Measurements from ENCODE around the gene STK35. TPM values are rescaled to one million over a fixed set of nuclear protein-coding genes. Genes with fewer than 3 reads are reported as not detected.

Gene STK35
- total and polyA plus RNA-seq, 2 of the 13 experiments (the other 11 are each of a cell fraction or from before 2014, with no cell fraction given), result 27.4 to 29.8 TPM

DNA sequence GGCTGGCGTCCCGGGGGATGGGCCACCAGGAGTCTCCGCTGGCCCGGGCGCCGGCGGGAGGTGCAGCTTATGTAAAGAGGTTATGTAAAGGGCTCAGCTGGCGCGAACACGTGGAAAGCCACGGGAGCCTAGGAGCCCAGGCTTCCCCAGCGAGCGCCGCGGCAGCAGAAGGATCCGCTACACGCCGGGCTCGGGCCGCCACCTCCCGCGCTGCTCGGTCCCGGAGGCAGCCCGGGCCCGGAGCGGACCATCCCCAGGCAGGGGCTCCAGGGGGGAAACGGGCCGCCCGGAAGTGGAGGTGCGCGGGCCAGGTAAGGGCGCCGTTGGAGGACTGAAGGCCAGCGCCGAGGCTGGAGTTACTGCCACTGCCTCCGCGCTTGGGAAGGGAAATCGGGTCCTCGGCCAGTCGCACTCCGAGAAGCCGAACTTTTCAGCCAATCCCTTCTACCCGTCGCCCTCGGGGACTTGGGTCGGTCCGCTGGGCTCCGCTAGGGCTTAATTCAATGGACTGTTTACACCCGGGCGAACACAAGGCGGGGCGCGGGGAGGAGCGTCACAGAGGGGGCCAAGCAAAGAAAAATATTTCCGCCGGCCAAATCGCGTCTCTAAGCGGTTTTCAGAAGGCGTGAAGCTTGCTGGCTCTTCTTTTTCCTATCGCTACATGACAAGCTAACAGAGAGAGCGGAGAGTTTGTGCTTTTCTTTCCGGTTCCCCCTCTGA is 398 bp downstream of the STK35 start (continued):
- TF ChIP-seq ZNF530 (CRISPR knock-in tag; IDR thresholded peaks at IDR 0.05; ENCODE audit: low read depth), result no peak
- TF ChIP-seq ZNF33A (CRISPR knock-in tag; IDR thresholded peaks at IDR 0.05; ENCODE audit: borderline replicate concordance), result 0 out of 2 replicates have a peak, but pooled peaks have one; percentile 65
- peak; percentile 67 for TF ChIP-seq TBX3 (IDR thresholded peaks at IDR 0.05; ENCODE audit: borderline replicate concordance)
- peak; percentile 88 for TF ChIP-seq ZNF615 (CRISPR knock-in tag; IDR thresholded peaks at IDR 0.05; ENCODE audit: borderline replicate concordance)
- peak; percentile 94; the same call in 1 of the 2 replicates for TF ChIP-seq GLI4 (CRISPR knock-in tag; IDR thresholded peaks at IDR 0.05; ENCODE audit: borderline replicate concordance)
- TF ChIP-seq TBX2 (CRISPR knock-in tag; IDR thresholded peaks at IDR 0.05; ENCODE audit: borderline replicate concordance), result peak; percentile 93
- peak; percentile 48; the same call in 1 of the 2 replicates for TF ChIP-seq NCOA2 (CRISPR knock-in tag; IDR thresholded peaks at IDR 0.05)
- TF ChIP-seq, protein P1, sequence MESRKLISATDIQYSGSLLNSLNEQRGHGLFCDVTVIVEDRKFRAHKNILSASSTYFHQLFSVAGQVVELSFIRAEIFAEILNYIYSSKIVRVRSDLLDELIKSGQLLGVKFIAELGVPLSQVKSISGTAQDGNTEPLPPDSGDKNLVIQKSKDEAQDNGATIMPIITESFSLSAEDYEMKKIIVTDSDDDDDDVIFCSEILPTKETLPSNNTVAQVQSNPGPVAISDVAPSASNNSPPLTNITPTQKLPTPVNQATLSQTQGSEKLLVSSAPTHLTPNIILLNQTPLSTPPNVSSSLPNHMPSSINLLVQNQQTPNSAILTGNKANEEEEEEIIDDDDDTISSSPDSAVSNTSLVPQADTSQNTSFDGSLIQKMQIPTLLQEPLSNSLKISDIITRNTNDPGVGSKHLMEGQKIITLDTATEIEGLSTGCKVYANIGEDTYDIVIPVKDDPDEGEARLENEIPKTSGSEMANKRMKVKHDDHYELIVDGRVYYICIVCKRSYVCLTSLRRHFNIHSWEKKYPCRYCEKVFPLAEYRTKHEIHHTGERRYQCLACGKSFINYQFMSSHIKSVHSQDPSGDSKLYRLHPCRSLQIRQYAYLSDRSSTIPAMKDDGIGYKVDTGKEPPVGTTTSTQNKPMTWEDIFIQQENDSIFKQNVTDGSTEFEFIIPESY (CRISPR knock-in tag; IDR thresholded peaks at IDR 0.05), result no peak
- peak; percentile 39 for TF ChIP-seq FOXO1 (CRISPR knock-in tag; IDR thresholded peaks at IDR 0.05)
- TF ChIP-seq ZNF101 (CRISPR knock-in tag; IDR thresholded peaks at IDR 0.05; ENCODE audit: borderline replicate concordance, low read depth), result no peak
- no peak for TF ChIP-seq SRSF1 (optimal IDR thresholded peaks at IDR 0.05; ENCODE audit: low read depth, low read length)
- peak; percentile 90; the same call in 1 of the 2 replicates for TF ChIP-seq NFIB (CRISPR knock-in tag; IDR thresholded peaks at IDR 0.05; ENCODE audit: borderline replicate concordance)
- TF ChIP-seq PHF21A (CRISPR knock-in tag; IDR thresholded peaks at IDR 0.05), result peak; percentile 97
- TF ChIP-seq HIC2 (CRISPR knock-in tag; IDR thresholded peaks at IDR 0.05; ENCODE audit: low read depth), result no peak; the same call in 1 of the 2 replicates
- peak; percentile 43; the same call in 1 of the 2 replicates for TF ChIP-seq HMG20B (CRISPR knock-in tag; conservative IDR thresholded peaks at IDR 0.05)
- no peak for TF ChIP-seq IRX3 (CRISPR knock-in tag; IDR thresholded peaks at IDR 0.05; ENCODE audit: borderline replicate concordance, low read depth)
- TF ChIP-seq ZNF879 (CRISPR knock-in tag; IDR thresholded peaks at IDR 0.05), result peak; percentile 34
- no peak for TF ChIP-seq TRIM24 (CRISPR knock-in tag; IDR thresholded peaks at IDR 0.05)
- TF ChIP-seq RBFOX2 (IDR thresholded peaks at IDR 0.05; ENCODE audit: low read depth, low read length), result peak; percentile 98
- no peak for TF ChIP-seq PRPF4 (IDR thresholded peaks at IDR 0.05; ENCODE audit: low read depth, low read length, poor library complexity, severe bottlenecking)
- TF ChIP-seq SNAI1 (CRISPR knock-in tag; IDR thresholded peaks at IDR 0.05; ENCODE audit: borderline replicate concordance), result peak; percentile 99
- TF ChIP-seq ZNF558 (CRISPR knock-in tag; IDR thresholded peaks at IDR 0.05; ENCODE audit: borderline replicate concordance), result peak; percentile 99; the same call in 1 of the 2 replicates
- no peak for TF ChIP-seq EZH2 (conservative IDR thresholded peaks at IDR 0.05; ENCODE audit: low read depth, low read length)
- no peak for TF ChIP-seq SCMH1 (CRISPR knock-in tag; IDR thresholded peaks at IDR 0.05; ENCODE audit: borderline replicate concordance)
- TF ChIP-seq ZNF512 (CRISPR knock-in tag; IDR thresholded peaks at IDR 0.05), result 0 out of 2 replicates have a peak, but pooled peaks have one; percentile 58

All from HepG2 (cell line).